GM21528 (cell line): Measurements from ENCODE around the gene NPL.

Source experiments
- ATAC-seq: cut with Tn5 transposase; IDR thresholded peaks from one replicate; pipeline ENCODE4 v1.9.1; 2021; ENCODE audit warnings: mild to moderate bottlenecking, moderate library complexity; ENCODE audit not compliant: unreplicated experiment, low FRiP score

NPL gene

DNA sequence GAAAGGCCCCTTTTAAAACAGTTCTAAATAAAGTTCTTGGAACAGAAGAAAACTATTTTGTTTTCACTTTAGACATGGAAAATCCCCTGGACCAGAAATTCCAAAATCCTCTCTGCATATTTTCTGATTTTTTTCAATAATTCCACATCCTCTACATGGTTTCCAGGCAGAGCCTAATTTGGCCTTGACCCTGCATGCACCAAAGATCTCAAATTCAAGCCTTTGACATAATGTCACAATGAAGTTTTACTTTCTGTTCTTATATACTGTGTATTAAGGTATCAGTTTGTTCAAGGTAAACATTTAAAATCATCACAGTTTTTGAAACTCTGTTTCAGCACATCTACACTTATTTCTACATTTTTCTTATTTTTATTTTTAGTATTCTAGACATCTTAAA is 12.2 kb upstream of the NPL start:
- no peak for ATAC-seq

DNA sequence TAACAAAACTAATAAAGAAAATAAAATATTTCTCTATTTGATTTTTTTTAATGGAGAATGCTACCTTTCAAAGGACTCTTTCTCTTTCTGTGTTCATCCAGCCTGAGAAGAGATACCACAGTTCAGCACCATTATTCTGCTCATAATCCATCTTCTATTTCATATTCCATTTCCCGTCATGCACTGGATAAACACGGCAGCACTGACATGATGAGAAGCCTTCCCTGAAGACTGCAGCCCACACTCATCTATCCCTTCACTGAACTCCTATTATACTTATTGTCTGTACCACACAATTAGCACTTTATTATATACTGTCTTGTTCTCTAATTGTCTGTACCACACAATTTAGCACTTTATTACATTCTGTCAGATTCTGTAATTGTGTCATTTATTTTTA is 10.7 kb upstream of the NPL start:
- ATAC-seq, result no peak

DNA sequence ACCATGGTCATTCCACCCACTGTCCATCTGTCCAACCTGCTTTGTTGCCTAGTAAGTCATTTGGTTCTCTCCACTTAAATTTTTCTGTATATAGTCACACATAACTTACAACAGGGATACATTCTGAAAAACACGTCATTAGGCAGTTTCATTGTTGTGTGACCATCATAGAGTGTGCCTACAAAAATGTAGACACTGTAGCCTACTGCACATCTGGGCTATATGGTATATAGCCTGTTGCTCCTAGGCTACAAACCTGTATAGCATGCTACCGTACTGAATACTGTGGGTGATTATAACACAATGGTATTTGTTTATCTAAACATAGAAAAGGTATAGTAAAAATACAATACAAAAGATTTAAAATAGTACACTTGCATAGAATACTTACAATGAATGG is 10.0 kb upstream of the NPL start:
- no peak for ATAC-seq

DNA sequence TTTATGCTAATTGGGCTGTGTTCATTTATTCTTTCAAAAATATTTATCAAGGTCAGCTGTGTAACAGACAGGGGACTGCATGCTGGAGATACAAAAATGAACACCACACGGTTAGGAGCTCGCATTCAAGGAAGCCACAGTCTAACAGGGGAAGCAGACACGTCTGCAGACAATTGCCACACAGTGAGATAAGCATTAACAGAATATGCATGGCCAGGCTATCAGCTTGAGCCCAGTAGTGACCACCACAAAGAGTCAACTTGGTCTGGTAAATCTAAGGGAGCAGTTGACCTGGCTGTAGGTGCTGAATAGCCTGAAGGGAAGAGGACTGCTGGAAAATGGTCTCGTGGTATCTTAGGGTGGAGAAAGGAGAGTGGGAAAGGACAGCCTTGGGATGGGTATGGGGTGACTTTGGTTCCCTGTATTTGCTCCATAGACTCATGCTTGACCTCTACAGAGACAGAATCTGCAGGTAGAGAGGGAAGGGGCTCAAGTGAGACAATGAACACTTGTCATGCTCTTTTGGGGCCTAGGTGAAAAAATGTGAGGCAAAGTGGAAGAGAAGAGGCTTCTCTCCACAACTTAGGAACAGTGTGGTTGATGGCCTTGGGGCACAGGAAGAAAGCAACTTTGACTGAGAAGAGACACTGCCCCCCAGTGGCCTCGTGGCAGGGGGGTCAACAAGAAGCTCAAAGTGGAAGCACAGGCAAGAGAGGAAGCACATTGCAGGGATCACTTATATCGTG is 7.6 kb upstream of the NPL start:
- ATAC-seq, result peak; percentile 63

DNA sequence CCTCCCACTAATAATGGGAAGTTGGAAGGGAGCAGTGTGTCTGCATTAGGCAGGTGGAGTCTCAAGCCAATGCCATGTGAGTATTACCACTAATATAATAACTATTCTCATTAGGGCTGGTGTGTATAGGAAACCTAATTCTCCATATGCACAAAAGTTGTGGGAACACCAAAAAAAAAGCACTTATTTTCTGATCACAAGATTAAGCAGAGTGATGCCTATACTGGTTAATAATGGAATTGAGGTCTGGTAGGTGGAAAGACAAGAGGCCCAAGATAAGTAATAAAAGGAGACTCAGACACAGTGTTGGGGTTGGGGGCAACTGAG is 7.0 kb upstream of the NPL start:
- ATAC-seq, result no peak

DNA sequence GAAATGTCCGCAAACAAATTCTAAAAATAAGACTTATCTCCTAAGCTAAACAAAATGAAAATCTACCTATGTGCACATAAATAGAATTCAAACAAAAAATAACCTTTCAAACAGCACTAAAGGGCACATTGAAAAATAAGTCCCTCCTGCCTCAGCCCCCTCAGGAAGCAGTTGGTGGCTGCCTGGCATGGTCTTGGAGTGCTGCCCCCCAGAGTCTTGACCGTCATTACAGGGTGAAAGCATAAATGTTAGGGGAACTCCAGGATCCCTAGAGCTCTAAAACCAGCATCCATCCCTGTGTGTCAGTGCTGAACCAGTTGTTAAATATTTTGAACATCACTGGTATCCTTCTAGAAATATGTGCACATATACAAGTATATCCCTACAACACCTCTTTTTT is 6.5 kb upstream of the NPL start:
- ATAC-seq, result no peak

- ATAC-seq, result no peak
These were observed 4.9 kb upstream of the NPL start for GRCh38 chr1:182784556-182785171.

DNA sequence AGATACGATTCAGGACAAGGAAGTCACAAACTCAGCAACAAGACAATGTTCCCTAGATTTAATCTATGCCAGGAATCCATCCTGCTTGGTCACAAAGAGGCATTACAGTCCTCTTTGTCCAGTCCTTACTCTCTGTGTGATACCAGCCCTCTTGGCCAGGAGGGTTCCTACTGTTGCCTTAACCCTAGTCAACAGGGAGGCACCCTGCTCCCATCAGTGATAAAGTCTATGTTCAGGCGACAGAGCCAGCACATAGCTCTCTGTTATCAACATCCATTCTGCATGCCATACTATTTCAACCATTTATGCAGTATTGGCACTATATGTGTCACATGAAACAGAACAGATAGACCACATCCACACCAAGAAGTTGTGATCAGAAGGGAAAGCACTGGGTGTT is 4.4 kb upstream of the NPL start:
- no peak for ATAC-seq

DNA sequence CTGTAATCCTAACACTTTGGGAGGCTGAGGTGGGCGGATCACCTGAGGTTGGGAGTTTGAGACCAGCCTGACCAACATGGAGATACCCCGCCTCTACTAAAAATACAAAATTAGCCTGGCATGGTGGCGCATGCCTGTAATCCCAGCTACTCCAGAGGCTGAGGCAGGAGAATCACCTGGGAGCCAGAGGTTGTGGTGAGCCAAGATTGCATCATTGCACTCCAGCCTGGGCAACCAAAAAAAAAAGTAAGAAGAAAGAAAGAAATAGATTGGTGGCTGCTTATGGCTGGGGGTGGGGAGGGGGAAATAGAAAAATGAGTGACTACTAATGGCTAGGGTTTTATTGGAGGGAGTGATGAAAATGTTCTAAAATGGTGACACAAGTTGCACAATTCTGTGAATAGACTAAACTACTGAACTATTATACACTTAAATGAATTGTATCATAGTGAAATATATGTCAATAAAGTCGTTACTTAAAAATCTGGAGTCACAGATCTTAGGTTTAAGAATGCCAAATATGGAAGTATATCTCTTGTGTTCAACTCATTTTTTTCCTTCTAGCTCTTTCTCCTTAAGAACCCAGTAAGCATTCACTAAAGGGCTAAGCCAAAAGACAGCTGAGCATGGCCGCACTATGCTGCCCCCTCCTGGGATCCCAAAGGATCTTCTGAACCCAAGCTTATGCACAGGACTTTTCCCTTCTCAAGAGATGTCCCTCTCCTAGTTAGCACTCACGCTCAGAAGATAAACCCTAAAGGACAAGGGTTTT is 3.2 kb upstream of the NPL start:
- no peak for ATAC-seq

DNA sequence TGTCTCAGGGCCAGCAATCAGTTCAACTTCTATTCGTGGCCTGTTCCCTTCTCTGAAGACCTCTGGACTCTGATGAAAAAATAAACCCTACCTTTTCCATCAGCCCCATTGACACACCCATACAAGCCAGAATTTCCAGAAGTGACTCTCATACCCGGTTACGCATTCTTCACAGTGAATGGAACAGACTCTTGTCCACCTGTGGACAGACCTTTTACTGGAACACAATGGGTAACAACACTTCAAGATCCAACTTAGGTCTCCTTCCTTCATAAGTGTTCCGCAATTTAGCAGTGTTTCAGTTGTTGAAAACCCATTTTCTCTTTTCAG is 2.6 kb upstream of the NPL start:
- ATAC-seq, result no peak

DNA sequence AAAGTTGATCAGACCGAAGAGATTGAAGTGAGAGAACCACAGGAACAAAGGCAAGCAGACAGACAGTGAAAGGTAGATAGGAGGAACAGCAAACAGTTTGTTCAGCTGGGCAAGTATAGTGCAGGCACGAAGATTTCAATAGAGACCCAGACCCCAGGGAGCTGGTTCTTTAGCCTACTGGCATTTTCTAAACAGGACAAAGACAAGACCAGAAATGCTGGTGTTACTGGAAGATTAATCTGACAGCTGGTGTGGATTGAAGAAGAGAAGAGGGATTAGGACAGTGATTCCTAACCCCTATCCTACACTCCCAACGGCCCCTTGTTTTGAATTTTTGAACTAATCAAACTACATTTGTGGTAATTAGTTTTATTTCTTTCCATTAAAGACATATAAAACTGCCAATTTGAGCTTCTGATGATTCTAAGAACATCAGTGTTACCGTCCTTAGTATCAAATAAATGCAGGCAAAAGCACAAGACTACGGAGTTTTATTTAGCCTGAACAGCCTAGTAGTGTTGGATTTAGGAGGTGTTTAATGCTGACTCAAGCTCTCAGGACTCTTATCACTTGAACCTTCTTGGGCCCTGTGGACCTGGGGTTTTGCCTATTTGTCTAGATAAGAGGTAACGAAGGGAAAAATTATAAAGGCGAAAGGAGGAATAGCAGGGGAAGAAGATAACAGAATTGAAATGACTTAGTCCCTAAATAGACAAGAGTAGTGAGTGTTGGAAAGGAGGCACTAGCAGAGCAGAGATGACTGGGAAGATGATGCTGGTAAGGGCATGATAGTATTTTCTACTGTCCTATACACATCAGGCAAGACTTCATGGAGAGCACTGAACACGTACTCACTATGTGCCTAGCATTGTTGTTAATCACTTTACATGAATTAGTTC is 2.0 kb downstream of the NPL start:
- ATAC-seq, result no peak

DNA sequence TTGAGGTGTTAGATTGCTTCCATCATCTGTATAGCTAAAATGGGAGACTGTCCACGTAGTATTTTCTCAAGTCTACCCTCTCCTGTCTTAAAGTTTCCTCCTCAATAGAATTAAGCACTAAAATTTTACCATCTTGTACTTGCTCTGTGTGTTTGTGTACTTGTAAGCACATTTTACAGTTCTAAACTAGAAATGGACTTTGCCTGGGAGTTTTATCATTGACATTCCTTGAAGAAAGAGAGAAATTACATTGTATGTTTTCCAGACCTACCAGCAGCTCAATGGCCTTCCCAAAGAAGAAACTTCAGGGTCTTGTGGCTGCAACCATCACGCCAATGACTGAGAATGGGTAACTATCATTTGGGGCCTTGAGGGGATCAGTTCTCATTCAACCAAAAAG is 4.5 kb downstream of the NPL start:
- no peak for ATAC-seq

DNA sequence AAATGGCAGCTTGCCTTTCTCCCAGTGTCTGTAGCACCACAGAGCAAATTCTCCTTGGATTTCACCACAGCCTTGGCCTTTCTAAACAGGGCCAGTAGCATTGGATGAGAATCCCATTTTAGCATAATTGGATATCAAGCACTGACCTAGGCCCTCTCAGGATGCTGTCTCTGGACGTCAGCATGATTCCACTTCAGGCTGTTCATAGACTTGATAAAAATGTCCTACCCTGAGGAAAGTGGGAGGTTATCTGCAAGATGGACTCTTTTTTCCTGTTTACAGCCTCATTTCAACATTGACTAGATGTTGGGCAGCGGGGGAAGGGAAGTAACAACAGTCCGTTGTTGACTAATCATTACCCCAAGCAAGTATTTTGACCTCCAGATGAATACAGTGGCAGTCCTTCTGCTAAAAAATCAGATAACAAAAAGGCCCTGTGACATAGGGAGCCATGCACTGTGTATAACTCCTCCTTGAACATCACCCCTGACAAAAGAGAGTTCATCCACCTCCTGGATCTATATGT is 5.2 kb downstream of the NPL start:
- no peak for ATAC-seq

DNA sequence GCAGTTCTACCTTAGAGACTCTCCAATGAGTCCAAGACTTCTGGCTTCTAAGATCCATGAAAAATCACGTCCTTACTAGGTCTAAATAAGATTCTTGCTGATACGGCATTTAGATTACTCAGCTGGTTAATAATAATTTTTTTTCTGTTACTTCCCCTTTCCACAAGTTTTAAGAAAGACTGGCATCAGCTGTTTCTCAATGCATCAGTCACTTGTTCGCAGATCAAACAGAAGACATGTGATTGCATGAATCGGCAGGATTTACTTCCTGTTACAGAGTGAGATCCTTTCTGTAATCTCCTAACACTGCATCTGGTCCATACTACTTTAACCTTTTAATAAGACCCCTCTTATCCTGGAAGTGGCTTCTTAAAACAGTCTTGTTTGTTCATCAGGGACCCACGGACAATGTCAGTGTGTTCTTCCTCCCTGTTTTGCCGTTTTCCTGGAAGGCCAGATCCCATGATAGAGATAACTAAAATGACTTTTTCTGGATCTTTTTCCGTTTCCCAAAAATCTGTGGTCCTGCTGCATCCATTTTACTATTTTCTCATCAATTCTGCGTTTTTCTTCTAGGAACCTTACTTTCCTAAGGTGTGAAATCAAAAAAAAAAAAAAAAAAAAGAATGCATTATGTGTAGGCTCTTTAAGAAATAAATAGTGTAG is 6.1 kb downstream of the NPL start:
- no peak for ATAC-seq

GRCh38 chr1:182802006-182802803 is 12.6 kb downstream of the NPL start:
- no peak for ATAC-seq

GRCh38 chr1:182803846-182804245 is 14.3 kb downstream of the NPL start:
- ATAC-seq, result no peak

DNA sequence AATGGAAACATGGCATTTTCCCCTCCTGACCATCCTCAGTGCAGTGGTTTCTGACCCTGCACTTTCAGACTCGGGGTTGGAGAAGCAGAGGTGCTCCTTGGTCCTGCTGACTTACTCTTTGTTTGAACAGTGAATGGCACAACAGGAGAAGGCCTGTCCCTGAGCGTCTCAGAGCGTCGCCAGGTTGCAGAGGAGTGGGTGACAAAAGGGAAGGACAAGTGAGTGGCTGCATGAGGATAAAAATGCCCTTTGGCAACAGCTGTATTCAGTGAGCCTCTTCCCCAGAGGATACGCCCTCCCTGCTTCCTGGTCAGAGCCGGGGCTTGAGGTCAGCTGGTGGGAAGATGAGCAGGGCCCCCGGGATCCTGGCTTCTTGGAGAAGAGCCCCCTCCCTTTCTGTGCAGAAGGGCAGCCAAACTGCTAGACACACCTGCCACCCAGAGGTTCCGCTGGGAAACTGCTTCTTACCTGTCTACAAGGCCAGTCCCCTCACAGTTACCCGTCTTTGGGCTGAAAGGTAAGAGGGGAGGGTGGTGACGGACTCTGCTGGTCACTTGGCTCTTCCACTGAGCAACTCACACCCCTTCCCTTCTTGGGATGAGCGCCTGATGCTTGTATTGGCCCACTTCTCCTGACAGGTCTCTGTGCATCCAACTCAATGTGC is 16.6 kb downstream of the NPL start:
- no peak for ATAC-seq

DNA sequence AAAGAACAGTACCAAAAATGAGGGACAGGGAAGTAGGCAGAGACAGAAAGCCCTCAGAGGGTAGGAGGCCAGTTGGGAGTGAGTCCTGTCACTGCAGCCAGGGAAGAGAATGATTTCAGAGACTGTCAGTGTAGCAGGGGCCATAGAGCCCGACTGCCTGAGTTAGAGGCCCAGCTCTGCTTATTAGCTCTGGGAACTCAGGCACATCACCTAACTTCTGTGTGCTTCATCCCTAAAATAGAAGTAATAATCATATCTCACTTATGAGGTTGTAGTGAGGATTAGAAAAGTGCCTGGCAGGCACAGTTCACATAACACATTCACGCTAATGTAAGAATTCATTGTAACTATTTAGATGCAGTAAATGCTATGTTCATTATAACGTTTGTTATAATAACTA is 18.3 kb downstream of the NPL start:
- ATAC-seq, result no peak

- no peak for ATAC-seq
These were observed 19.9 kb downstream of the NPL start for GRCh38 chr1:182809414-182809957.
